Spinal cord (tissue), 10 donors: ENCODE results near the gene STK32B. TPM values are rescaled to one million over a fixed set of nuclear protein-coding genes. Genes with fewer than 3 reads are reported as not detected.
A peak's percentile ranks its signal among the peaks of the same experiment; 100 is the strongest.

ENCODE experiments used
- DNase-seq, 6 donors: peaks; one replicate each; pipeline versions ENCODE4 v3.0.0 to v3.0.0-alpha.2; 2013 to 2015; ENCODE audit warnings: low spot score in 6 of 6, low read depth in 4 of 6
- H3K27ac ChIP-seq: one replicate; pipeline ENCODE4 v1.5.1; 2013; ENCODE audit warnings: low read depth, low read length, control low read depth
- H3K27me3 ChIP-seq: one replicate; pipeline ENCODE4 v1.6.1; 2013; ENCODE audit warnings: low read length; ENCODE audit not compliant: control insufficient read depth, insufficient read depth
- H3K36me3 ChIP-seq: one replicate; pipeline ENCODE4 v1.6.1; 2013; ENCODE audit warnings: low read length; ENCODE audit not compliant: control insufficient read depth, insufficient read depth
- H3K4me1 ChIP-seq: one replicate; pipeline ENCODE4 v1.6.1; 2013; ENCODE audit warnings: low read length; ENCODE audit not compliant: control insufficient read depth, insufficient read depth
- H3K4me3 ChIP-seq: one replicate; pipeline ENCODE4 v1.5.1; 2013; ENCODE audit warnings: low read depth, low read length, control low read depth
- H3K9me3 ChIP-seq: one replicate; pipeline ENCODE4 v1.6.1; 2013; ENCODE audit warnings: low read length; ENCODE audit not compliant: control insufficient read depth, insufficient read depth
- WGBS: methylation state at CpG from one replicate; pipeline ENCODE4 v1.1.5; 2013; ENCODE audit warnings: missing lambda C conversion rate; ENCODE audit not compliant: insufficient coverage; 5-methylcytosine and 5-hydroxymethylcytosine counted together
- polyA plus RNA-seq, 2 donors: library from polyadenylated mRNA; unstranded; fragments of 120-200 nt; gene quantifications; one replicate each; pipeline ENCODE4 v1.2.1, GENCODE V29; 2013; ENCODE audit not compliant: insufficient read length in 2 of 2
- total RNA-seq, 2 donors: library from RNA; depleted of rRNA in 1 of 2; stranded (reverse); fragments of 120-200 nt in 1 of 2; fragments of >200 nt in 1 of 2; gene quantifications; one replicate each; pipeline versions ENCODE4 v1.2.3 to v1.2.4, GENCODE V29; 2013 to 2014
- donor health status: healthy.

The STK32B gene
- total and polyA plus RNA-seq, 4 donors = 7.0 to 25.6 (median 19.0) TPM

DNA sequence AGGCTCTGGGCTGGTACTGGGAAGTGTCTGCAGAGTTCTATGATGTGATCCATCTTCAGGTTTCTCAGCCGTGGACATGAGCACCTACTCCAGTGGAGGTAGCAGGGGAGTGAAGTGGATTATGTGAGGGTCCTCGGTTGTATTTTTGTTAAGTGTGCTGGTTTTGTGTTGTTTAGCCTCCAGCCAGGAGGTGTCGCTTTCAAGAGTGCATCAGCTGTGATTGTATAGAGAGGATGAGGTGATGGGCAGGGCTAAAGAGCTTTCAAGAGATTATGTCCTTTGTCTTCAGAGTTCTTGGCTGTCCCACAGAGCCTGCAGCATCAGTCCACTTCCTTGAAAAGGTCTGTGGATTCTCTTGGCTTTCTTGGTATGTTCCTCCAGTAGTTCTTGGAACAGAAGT is 256.6 kb downstream of the STK32B start:
- Histone ChIP-seq H3K9me3 (peaks cover 2% of the 10 kb centered on the region), H3K36me3 (no peaks in the 10 kb centered on the region), H3K4me3 (no peak overlapping the region), H3K4me1 (no peaks in the 10 kb centered on the region), H3K27me3 (no peaks in the 10 kb centered on the region), H3K27ac (no peak overlapping the region)
- no peak for DNase-seq
- WGBS = 93% methylated on average over 3 of the region's 3 CpGs

GRCh38 chr4:5322321-5322720 is 271.0 kb downstream of the STK32B start:
- no peaks in the 10 kb centered on the region for H3K4me1 ChIP-seq
- DNase-seq = no peak
- WGBS = no CpG with 5 or more reads among the region's 2 CpGs

GRCh38 chr4:5330339-5330989 is 279.2 kb downstream of the STK32B start:
- H3K27ac ChIP-seq = no peak overlapping the region
- H3K27me3 ChIP-seq = no peaks in the 10 kb centered on the region
- no peaks in the 10 kb centered on the region for H3K36me3 ChIP-seq
- H3K4me1 ChIP-seq = no peaks in the 10 kb centered on the region
- H3K4me3 ChIP-seq = no peak overlapping the region
- 73% methylated on average over 1 of the region's 3 CpGs for WGBS
- DNase-seq = no peak
- no peaks in the 10 kb centered on the region for H3K9me3 ChIP-seq

More at GRCh38 chr4:5322321-5322720, 271.0 kb downstream of the STK32B start:
- Histone ChIP-seq H3K4me3 (no peak overlapping the region), H3K9me3 (no peaks in the 10 kb centered on the region), H3K27me3 (no peaks in the 10 kb centered on the region), H3K36me3 (no peaks in the 10 kb centered on the region), H3K27ac (no peak overlapping the region)

GRCh38 chr4:5337731-5338130 is 286.5 kb downstream of the STK32B start:
- Histone ChIP-seq H3K4me3 (no peak overlapping the region), H3K4me1 (no peaks in the 10 kb centered on the region), H3K36me3 (no peaks in the 10 kb centered on the region), H3K9me3 (no peaks in the 10 kb centered on the region), H3K27me3 (no peaks in the 10 kb centered on the region), H3K27ac (no peak overlapping the region)
- WGBS = 80% methylated on average over 1 of the region's 2 CpGs
- no peak for DNase-seq

GRCh38 chr4:5338531-5338930 is 287.3 kb downstream of the STK32B start:
- no peaks in the 10 kb centered on the region for H3K27me3 ChIP-seq
- WGBS = 60% methylated on average over 1 of the region's 1 CpG

DNA sequence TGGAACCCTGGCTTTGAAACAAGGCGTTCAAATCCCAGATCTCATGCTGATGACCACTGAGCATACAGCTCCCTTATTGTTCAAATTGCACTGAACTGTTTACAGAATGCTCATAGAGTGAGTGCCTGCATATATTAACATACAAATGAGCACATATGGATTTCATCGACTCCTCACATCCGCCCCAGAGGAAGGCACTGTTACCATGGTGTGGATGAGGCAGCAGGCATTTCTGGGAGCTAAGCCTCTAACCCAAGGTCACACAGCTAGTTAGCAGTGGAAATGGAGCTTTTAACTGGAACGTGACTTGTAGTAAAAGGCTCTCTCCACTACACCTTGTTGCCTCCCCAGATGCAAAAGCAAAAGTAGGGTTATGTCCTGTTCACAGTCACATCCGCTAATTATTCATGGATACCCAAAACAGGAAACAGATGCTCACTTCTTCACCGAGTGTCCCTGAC is 289.7 kb downstream of the STK32B start:
- Histone ChIP-seq H3K27me3 (no peaks in the 10 kb centered on the region), H3K36me3 (no peaks in the 10 kb centered on the region), H3K4me3 (no peak overlapping the region), H3K27ac (no peak overlapping the region), H3K4me1 (no peaks in the 10 kb centered on the region), H3K9me3 (no peaks in the 10 kb centered on the region)
- WGBS = 52% methylated on average over 2 of the region's 6 CpGs
- DNase-seq = peak in 2 of 6 donors; percentile 44 to 55

More at GRCh38 chr4:5338531-5338930, 287.3 kb downstream of the STK32B start:
- no peaks in the 10 kb centered on the region for H3K36me3 ChIP-seq
- no peaks in the 10 kb centered on the region for H3K9me3 ChIP-seq
- no peak overlapping the region for H3K27ac ChIP-seq
- no peak for DNase-seq
- H3K4me1 ChIP-seq = no peaks in the 10 kb centered on the region
- H3K4me3 ChIP-seq = no peak overlapping the region

DNA sequence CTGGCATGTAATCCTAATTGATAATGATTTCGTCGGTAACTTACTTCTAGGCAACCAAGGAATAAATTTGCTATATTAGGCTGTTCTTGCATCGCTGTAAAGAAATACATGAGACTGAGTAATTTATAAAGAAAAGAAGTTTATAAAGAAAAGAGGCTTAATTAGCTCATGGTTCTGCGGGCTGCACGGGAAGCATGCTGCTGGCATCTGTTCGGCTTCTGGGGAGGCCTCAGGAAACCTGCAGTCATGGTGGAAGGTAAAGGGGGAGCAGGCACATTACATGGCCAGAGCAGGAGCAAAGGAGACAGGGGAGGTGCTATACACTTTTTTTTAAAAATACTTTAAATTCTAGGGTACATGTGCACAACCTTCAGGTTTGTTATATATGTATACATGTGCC is 290.2 kb downstream of the STK32B start:
- WGBS = 84% methylated on average over 4 of the region's 6 CpGs
- Histone ChIP-seq H3K4me3 (no peak overlapping the region), H3K27me3 (no peaks in the 10 kb centered on the region), H3K9me3 (no peaks in the 10 kb centered on the region), H3K27ac (no peak overlapping the region), H3K36me3 (no peaks in the 10 kb centered on the region), H3K4me1 (no peaks in the 10 kb centered on the region)
- DNase-seq = no peak

DNA sequence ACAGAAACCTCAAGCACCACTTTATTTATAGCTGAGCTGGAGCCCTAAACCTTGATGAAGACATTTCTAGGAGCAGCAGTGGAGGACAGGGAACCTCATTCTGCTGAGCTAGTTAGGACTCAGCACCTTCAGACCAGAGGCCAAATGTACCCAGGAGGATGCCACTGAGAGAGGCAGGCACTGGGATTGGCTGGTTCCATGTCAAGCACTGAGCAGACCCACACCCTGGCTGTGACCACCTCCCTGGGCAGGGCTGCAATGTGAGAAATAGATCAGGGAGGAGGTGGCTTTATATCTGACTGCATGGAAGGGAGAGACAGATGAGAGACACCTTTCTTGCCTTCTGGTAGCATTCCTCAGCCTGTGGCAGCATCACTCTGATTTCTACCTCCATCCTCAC is 304.6 kb downstream of the STK32B start:
- Histone ChIP-seq H3K36me3 (no peaks in the 10 kb centered on the region), H3K9me3 (no peaks in the 10 kb centered on the region), H3K4me1 (no peaks in the 10 kb centered on the region), H3K27ac (no peak overlapping the region), H3K4me3 (no peak overlapping the region), H3K27me3 (no peaks in the 10 kb centered on the region)
- no peak for DNase-seq

DNA sequence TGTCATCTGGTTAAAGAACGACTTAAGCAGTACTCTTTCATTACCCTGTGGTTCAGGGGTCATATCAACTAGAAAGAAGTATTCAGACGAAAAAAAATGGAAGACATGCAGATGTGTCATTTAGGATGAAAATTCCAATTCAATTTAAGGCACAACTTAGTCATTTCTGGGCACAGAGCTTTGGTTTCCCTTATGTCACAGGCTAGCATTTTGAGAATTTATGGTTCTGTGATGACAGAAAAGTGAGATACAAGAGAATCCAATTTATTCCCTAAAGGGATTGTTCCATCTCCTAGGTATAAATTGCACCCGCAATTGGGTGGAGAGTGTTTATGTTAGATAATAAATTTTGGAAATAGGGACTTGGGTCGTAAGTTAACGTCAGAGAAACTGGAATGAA is 306.6 kb downstream of the STK32B start:
- 69% methylated on average over 2 of the region's 5 CpGs for WGBS
- no peak overlapping the region for H3K4me3 ChIP-seq
- peak in 1 of 6 donors; percentile 77 for DNase-seq

GRCh38 chr4:5361968-5362367 is 310.7 kb downstream of the STK32B start:
- DNase-seq = no peak
- no peak overlapping the region for H3K27ac ChIP-seq
- 92% methylated on average over 2 of the region's 5 CpGs for WGBS
- H3K27me3 ChIP-seq = no peaks in the 10 kb centered on the region
- no peaks in the 10 kb centered on the region for H3K4me1 ChIP-seq
- H3K36me3 ChIP-seq = no peaks in the 10 kb centered on the region
- H3K9me3 ChIP-seq = no peaks in the 10 kb centered on the region
- H3K4me3 ChIP-seq = no peak overlapping the region

More for the DNA sequence above, 306.6 kb downstream of the STK32B start:
- Histone ChIP-seq H3K27me3 (no peaks in the 10 kb centered on the region), H3K4me1 (no peaks in the 10 kb centered on the region), H3K36me3 (no peaks in the 10 kb centered on the region), H3K9me3 (no peaks in the 10 kb centered on the region), H3K27ac (no peak overlapping the region)
